T-helper 2 cell treated with Interferon-gamma antibody and Interleukin-4, amounts not matched to agents 100 ng/mL and 5 ng/mL, for 36 hours (primary cell): ENCODE results near the gene OR51E1. TPM values are rescaled to one million over a fixed set of nuclear protein-coding genes. Genes with fewer than 3 reads are reported as not detected.

Experiments used
- intact Hi-C: fragments of 100-400 bp; cut with micrococcal nuclease; formaldehyde crosslinking; loops from one replicate; pipeline ENCODE4 v1.15.1; 2023
- total RNA-seq: library from RNA; stranded (reverse); gene quantifications from 2 replicates; pipeline ENCODE4 v1.2.3, GENCODE V29; 2022

OR51E1 gene
- not detected in 2 replicates for total RNA-seq

- intact Hi-C loops: no loop called here
These were observed at the start of gene OR51E1 for GRCh38 chr11:4643682-4644081. OR51E1 (plus strand) TSS chr11:4643982; CDS start chr11:4652527, 8,545 bp downstream.

- intact Hi-C loops: loop anchor here (5.0 to 10.0 kb wide), 3 partner anchors 510 to 1717 kb away; partner anchors contain the start of genes CAVIN3, CNGA4, FHIP1B and RRM1
These were observed 38.7 kb upstream of the OR51E1 start for GRCh38 chr11:4605057-4605456.

- intact Hi-C loops: loop anchor here (5.0 to 10.0 kb wide), 3 partner anchors 512 to 1716 kb away; partner anchors contain the start of genes CAVIN3, CNGA4, FHIP1B and RRM1
These were observed 37.4 kb upstream of the OR51E1 start for GRCh38 chr11:4606231-4607015.

- intact Hi-C loops: loop anchor here (5.0 to 10.0 kb wide), 3 partner anchors 512 to 1715 kb away; partner anchors contain the start of genes CAVIN3, CNGA4, FHIP1B and RRM1
These were observed 36.7 kb upstream of the OR51E1 start for GRCh38 chr11:4607096-4607495.

GRCh38 chr11:4607781-4608666 is 35.8 kb upstream of the OR51E1 start, which contains the start of gene TRIM68:
TRIM68 (minus strand) TSS chr11:4608231; CDS start chr11:4605504, 2,727 bp downstream.
- intact Hi-C loops: loop anchor here (1.0 to 10.0 kb wide), 4 partner anchors 215 to 1714 kb away; partner anchors contain the start of genes CAVIN3, CNGA4, FHIP1B and RRM1

GRCh38 chr11:4610258-4610935 is 33.4 kb upstream of the OR51E1 start:
- intact Hi-C loops: no loop called here

GRCh38 chr11:4611986-4612385 is 31.8 kb upstream of the OR51E1 start:
- intact Hi-C loops: no loop called here

GRCh38 chr11:4615856-4616444 is 27.8 kb upstream of the OR51E1 start:
- intact Hi-C loops: no loop called here

- intact Hi-C loops: no loop called here
These were observed 24.3 kb upstream of the OR51E1 start for GRCh38 chr11:4619514-4619913.

GRCh38 chr11:4626207-4627099 is 17.3 kb upstream of the OR51E1 start:
- intact Hi-C loops: loop anchor here (5.0 kb wide), 2 partner anchors 756 to 1266 kb away; partner anchors contain the start of genes OR51M1 and OR52E5

- intact Hi-C loops: loop anchor here (2.0 kb wide), 1 partner anchor 369 kb away; no protein-coding TSS in a partner anchor
These were observed 7.6 kb upstream of the OR51E1 start for GRCh38 chr11:4636136-4636535.

- intact Hi-C loops: loop anchor here (2.0 kb wide), 1 partner anchor 368 kb away; no protein-coding TSS in a partner anchor
These were observed 6.7 kb upstream of the OR51E1 start, which contains the start of gene OR51D1 for GRCh38 chr11:4636962-4637661. OR51D1 (plus strand) TSS chr11:4637477; CDS start chr11:4639791, 2,314 bp downstream.

GRCh38 chr11:4637662-4638047 is 6.1 kb upstream of the OR51E1 start:
- intact Hi-C loops: loop anchor here (2.0 kb wide), 1 partner anchor 367 kb away; no protein-coding TSS in a partner anchor

GRCh38 chr11:4639931-4640330 is 3.9 kb upstream of the OR51E1 start:
- intact Hi-C loops: no loop called here

- intact Hi-C loops: no loop called here
These were observed 2.3 kb upstream of the OR51E1 start for GRCh38 chr11:4641501-4641900.

- intact Hi-C loops: no loop called here
These were observed 1.7 kb upstream of the OR51E1 start for GRCh38 chr11:4642043-4642442.

GRCh38 chr11:4643076-4643475 is 706 bp upstream of the OR51E1 start:
- intact Hi-C loops: no loop called here

GRCh38 chr11:4644233-4644632 is 451 bp downstream of the OR51E1 start:
- intact Hi-C loops: no loop called here

- intact Hi-C loops: no loop called here
These were observed 2.2 kb downstream of the OR51E1 start for GRCh38 chr11:4645974-4646373.
